A673 (cell line): ENCODE results near the gene ZNF580. TPM values are rescaled to one million over a fixed set of nuclear protein-coding genes. Genes with fewer than 3 reads are reported as not detected.

Experiments
- BruUV-seq: library from RNA; stranded (reverse); fragments of 400-500 nt; replicated peaks from 2 replicates; lab custom pipeline; 2021; lab: Mats Ljungman, UMichigan
- CTCF ChIA-PET: fragments of 300-600 bp; sonication (Branson Sonifier 250); formaldehyde crosslinking; loops from one replicate; lab custom pipeline; 2022; ENCODE audit warnings: antibody characterized with exemption; lab: Charles Lee
- POLR2A ChIA-PET: fragments of 300-600 bp; sonication (Branson Sonifier 250); formaldehyde crosslinking; loops from one replicate; lab custom pipeline; 2022; ENCODE audit warnings: antibody characterized with exemption; ENCODE audit not compliant: low non-redundant PET; lab: Charles Lee
- DNase-seq: peaks from one replicate; pipeline ENCODE4 v3.0.0-alpha.2; 2015; ENCODE audit warnings: low spot score
- H3K27ac ChIP-seq: fragments of 200-600 bp; sonication (generic); 2 replicates; pipeline ENCODE4 v1.5.1; 2016; ENCODE audit warnings: mixed run types, low read depth, mild to moderate bottlenecking, mixed read lengths, antibody characterized with exemption, low read length; ENCODE audit not compliant: poor library complexity, severe bottlenecking
- H3K27me3 ChIP-seq: fragments of 200-600 bp; sonication (generic); replicated peaks from 2 replicates; pipeline ENCODE4 v1.6.1; 2017; ENCODE audit warnings: mixed run types, low read depth, mild to moderate bottlenecking, mixed read lengths, antibody characterized with exemption, low read length; ENCODE audit not compliant: insufficient read depth, poor library complexity
- H3K36me3 ChIP-seq: fragments of 200-600 bp; sonication (generic); 2 replicates; pipeline ENCODE4 v1.6.1; 2016; ENCODE audit warnings: mixed run types, mild to moderate bottlenecking, mixed read lengths, antibody characterized with exemption, low read length; ENCODE audit not compliant: insufficient read depth, poor library complexity, severe bottlenecking
- H3K4me1 ChIP-seq: fragments of 200-600 bp; sonication (generic); 2 replicates; pipeline ENCODE4 v1.6.1; 2017; ENCODE audit warnings: mixed run types, mild to moderate bottlenecking, mixed read lengths, antibody characterized with exemption, low read length; ENCODE audit not compliant: insufficient read depth, poor library complexity, severe bottlenecking
- H3K4me3 ChIP-seq: fragments of 200-600 bp; sonication (generic); 2 replicates; pipeline ENCODE4 v1.5.1; 2016; ENCODE audit warnings: low read depth, mixed run types, mild to moderate bottlenecking, mixed read lengths, low read length; ENCODE audit not compliant: poor library complexity, severe bottlenecking
- H3K9me3 ChIP-seq: fragments of 200-600 bp; sonication (generic); 2 replicates; pipeline ENCODE4 v1.6.1; 2016; ENCODE audit warnings: mixed run types, low read depth, mild to moderate bottlenecking, mixed read lengths, antibody characterized with exemption, low read length; ENCODE audit not compliant: poor library complexity, severe bottlenecking
- CTCF ChIP-seq: fragments of 300-800, 200-600 bp; sonication (generic); conservative IDR thresholded peaks from 2 replicates; pipeline ENCODE4 v1.5.1; 2017; ENCODE audit warnings: low read depth, mild to moderate bottlenecking, antibody characterized with exemption, low read length, moderate library complexity, mixed read lengths
- EZH2 ChIP-seq: fragments of 200-600 bp; sonication (generic); IDR thresholded peaks from 2 replicates; pipeline ENCODE4 v1.6.1; 2017; ENCODE audit warnings: borderline replicate concordance, low read depth, mild to moderate bottlenecking, mixed read lengths, antibody characterized with exemption, low read length; ENCODE audit not compliant: poor library complexity, severe bottlenecking
- intact Hi-C: fragments of 100-400 bp; cut with micrococcal nuclease; formaldehyde crosslinking; loops from one replicate; pipeline ENCODE4 v1.10.0; 2022; ENCODE audit not compliant: unreplicated experiment
- total RNA-seq: library from RNA; stranded (reverse); gene quantifications from 2 replicates; pipeline ENCODE4 v1.2.3, GENCODE V29; 2021

Gene ZNF580
- total RNA-seq, 1 experiment from 2014 or later, result 49.1 TPM

- ChIA-PET CTCF (no interaction called here), POLR2A (no interaction called here)
- TF ChIP-seq CTCF, result no peak
- TF ChIP-seq EZH2, result no peak
- intact Hi-C loops, result loop anchor here (10.0 kb wide), 1 partner anchor 637 kb away; the partner anchor contains the start of gene ZSCAN5A
- H3K27ac ChIP-seq, result no peak overlapping the region
- no peaks in the 10 kb centered on the region for H3K27me3 ChIP-seq
- no TSS peak for BruUV-seq
- H3K9me3 ChIP-seq, result no peaks in the 10 kb centered on the region
- no peak overlapping the region for H3K4me3 ChIP-seq
- peaks cover 42% of the 10 kb centered on the region for H3K36me3 ChIP-seq
- peaks cover 26% of the 10 kb centered on the region for H3K4me1 ChIP-seq
- no peak for DNase-seq
Measured at GRCh38 chr19:55677572-55678028, 36.8 kb downstream of the ZNF580 start.

- Histone ChIP-seq H3K27me3 (no peaks in the 10 kb centered on the region), H3K9me3 (no peaks in the 10 kb centered on the region), H3K36me3 (peaks cover 42% of the 10 kb centered on the region), H3K27ac (no peak overlapping the region), H3K4me1 (peaks cover 20% of the 10 kb centered on the region), H3K4me3 (no peak overlapping the region)
- POLR2A ChIA-PET, result no interaction called here
- DNase-seq, result no peak
- BruUV-seq, result no TSS peak
- intact Hi-C loops, result loop anchor here (10.0 kb wide), 1 partner anchor 637 kb away; the partner anchor contains the start of gene ZSCAN5A
- TF ChIP-seq CTCF, result no peak
- TF ChIP-seq EZH2, result no peak
- CTCF ChIA-PET, result no interaction called here
Measured at GRCh38 chr19:55678121-55678671, 37.4 kb downstream of the ZNF580 start.

- no peaks in the 10 kb centered on the region for H3K9me3 ChIP-seq
- H3K4me3 ChIP-seq, result no peak overlapping the region
- H3K4me1 ChIP-seq, result peaks cover 12% of the 10 kb centered on the region
- no peak for TF ChIP-seq EZH2
- no peak for TF ChIP-seq CTCF
- no peaks in the 10 kb centered on the region for H3K27me3 ChIP-seq
- ChIA-PET CTCF (no interaction called here), POLR2A (no interaction called here)
- no peak for DNase-seq
- intact Hi-C loops, result loop anchor here (10.0 kb wide), 1 partner anchor 635 kb away; the partner anchor contains the start of gene ZSCAN5A
- H3K27ac ChIP-seq, result no peak overlapping the region
- BruUV-seq, result no TSS peak
- H3K36me3 ChIP-seq, result peaks cover 38% of the 10 kb centered on the region
Measured at GRCh38 chr19:55679343-55680257, 38.8 kb downstream of the ZNF580 start.
